HG02970 (cell line): ENCODE data around the gene ABLIM3.

Source experiments
- ATAC-seq: cut with Tn5 transposase; IDR thresholded peaks from one replicate; pipeline ENCODE4 v1.9.1; 2021; ENCODE audit warnings: mild to moderate bottlenecking, moderate library complexity, moderate number of reproducible peaks; ENCODE audit not compliant: unreplicated experiment, low FRiP score

Gene ABLIM3

GRCh38 chr5:149273950-149274349 lies 132.7 kb downstream of the ABLIM3 start:
- ATAC-seq = no peak

GRCh38 chr5:149274939-149275338 lies 133.6 kb downstream of the ABLIM3 start:
- ATAC-seq = no peak

- no peak for ATAC-seq
Measured at GRCh38 chr5:149277801-149278200, 136.5 kb downstream of the ABLIM3 start.

- ATAC-seq = no peak
Measured at GRCh38 chr5:149278451-149279210, 137.3 kb downstream of the ABLIM3 start.

- no peak for ATAC-seq
Measured at GRCh38 chr5:149279661-149280060, 138.4 kb downstream of the ABLIM3 start.

- ATAC-seq = no peak
Measured at GRCh38 chr5:149280124-149280523, 138.8 kb downstream of the ABLIM3 start.

GRCh38 chr5:149280802-149281201 lies 139.5 kb downstream of the ABLIM3 start:
- ATAC-seq = no peak

- ATAC-seq = no peak
Measured at GRCh38 chr5:149282027-149282965, 141.0 kb downstream of the ABLIM3 start.

GRCh38 chr5:149282966-149283332 lies 141.7 kb downstream of the ABLIM3 start:
- ATAC-seq = no peak

GRCh38 chr5:149283626-149284480 lies 142.6 kb downstream of the ABLIM3 start:
- no peak for ATAC-seq

- no peak for ATAC-seq
Measured at GRCh38 chr5:149284501-149284900, 143.2 kb downstream of the ABLIM3 start.

GRCh38 chr5:149285153-149285552 lies 143.9 kb downstream of the ABLIM3 start:
- ATAC-seq = no peak

- ATAC-seq = no peak
Measured at GRCh38 chr5:149288436-149288835, 147.1 kb downstream of the ABLIM3 start.

- ATAC-seq = no peak
Measured at GRCh38 chr5:149289301-149289700, 148.0 kb downstream of the ABLIM3 start.

GRCh38 chr5:149294872-149295829 lies 153.9 kb downstream of the ABLIM3 start:
- no peak for ATAC-seq

- no peak for ATAC-seq
Measured at GRCh38 chr5:149297340-149298025, 156.2 kb downstream of the ABLIM3 start.

- no peak for ATAC-seq
Measured at GRCh38 chr5:149298163-149298562, 156.9 kb downstream of the ABLIM3 start.

GRCh38 chr5:149298842-149299404 lies 157.6 kb downstream of the ABLIM3 start:
- no peak for ATAC-seq
